ENCODE data around the gene ENOX2. TPM values are rescaled to one million over a fixed set of nuclear protein-coding genes. Genes with fewer than 3 reads are reported as not detected.

Gene ENOX2
- polyA plus RNA-seq, 1 donor from 2014 or later = 48.7 TPM

DNA sequence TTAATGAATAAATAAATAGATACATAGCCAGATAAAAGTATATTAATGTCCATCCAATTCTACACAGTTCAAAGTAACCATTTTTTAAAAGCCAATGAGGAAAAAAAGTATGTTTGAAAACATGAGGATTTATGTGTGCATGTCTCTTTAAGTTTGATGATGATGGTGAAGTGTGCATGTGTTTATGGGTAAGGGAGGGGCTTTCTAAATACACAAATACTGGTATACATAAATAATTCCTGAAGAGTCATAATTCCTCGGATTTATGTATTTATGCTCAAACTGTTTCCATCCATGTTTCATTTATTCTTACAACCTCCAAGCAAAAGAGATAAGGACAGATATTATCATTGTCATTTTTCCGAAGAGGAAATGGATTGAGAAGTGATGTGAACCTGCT lies 75.4 kb downstream of the ENOX2 start:
- Histone ChIP-seq H3K9ac (ENCODE audit: low read length) (no peak overlapping the region), H2AFZ (ENCODE audit: low read depth, low read length) (no peak overlapping the region), H3K36me3 (ENCODE audit: insufficient read depth, low read length) (no peaks in the 10 kb centered on the region), H3K27ac (ENCODE audit: low read length) (no peak overlapping the region), H3K4me3 (ENCODE audit: low read length) (no peak overlapping the region), H3K79me2 (replicated peaks; ENCODE audit: insufficient read depth, low read length) (no peaks in the 10 kb centered on the region), H3K4me2 (ENCODE audit: low read length) (no peak overlapping the region), H3K27me3 (ENCODE audit: insufficient read depth, low read depth, low read length) (no peaks in the 10 kb centered on the region), H3K9me3 (ENCODE audit: low read length) (no peaks in the 10 kb centered on the region), H4K20me1 (ENCODE audit: insufficient read depth) (no peaks in the 10 kb centered on the region), H3K9me2 (ENCODE audit: insufficient read depth, low read length) (no peaks in the 10 kb centered on the region), H3F3A (ENCODE audit: insufficient read depth, low read length, poor library complexity, severe bottlenecking) (no peaks in the 10 kb centered on the region)
- TF ChIP-seq TAF1 (IDR thresholded peaks at IDR 0.05; ENCODE audit: low read depth) (no peak), MXI1 (conservative IDR thresholded peaks at IDR 0.05; ENCODE audit: poor library complexity, severe bottlenecking) (no peak), REST (IDR thresholded peaks at IDR 0.05; ENCODE audit: borderline replicate concordance) (no peak), EZH2 (IDR thresholded peaks at IDR 0.05; ENCODE audit: borderline replicate concordance, insufficient read depth, low read length, poor library complexity, severe bottlenecking) (no peak), EP300 (conservative IDR thresholded peaks at IDR 0.05; ENCODE audit: poor library complexity, severe bottlenecking) (no peak), SMC3 (conservative IDR thresholded peaks at IDR 0.05; ENCODE audit: poor library complexity) (no peak)

DNA sequence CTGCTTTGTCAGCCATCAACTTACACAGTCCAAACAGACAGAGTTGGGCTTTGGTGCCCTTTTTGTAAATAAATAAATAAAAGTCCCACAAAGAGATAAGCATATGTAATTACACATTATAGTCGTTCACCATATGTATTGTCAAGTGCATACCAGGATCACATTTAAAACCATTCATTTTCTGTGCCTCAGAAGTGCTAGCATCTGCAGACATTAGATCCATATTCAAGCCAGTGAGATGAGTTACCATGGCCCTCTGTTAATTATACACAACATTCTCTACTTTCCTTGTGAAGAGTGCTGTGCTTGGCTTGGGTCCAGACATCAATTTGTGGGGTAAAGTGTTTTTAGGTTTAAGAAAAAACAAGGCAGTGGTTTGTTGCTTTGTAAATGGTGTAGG lies 76.8 kb downstream of the ENOX2 start:
- H3K27me3 ChIP-seq (ENCODE audit: insufficient read depth, low read depth, low read length) = no peaks in the 10 kb centered on the region
- TF ChIP-seq MXI1 (conservative IDR thresholded peaks at IDR 0.05; ENCODE audit: poor library complexity, severe bottlenecking) (no peak), EZH2 (IDR thresholded peaks at IDR 0.05; ENCODE audit: borderline replicate concordance, insufficient read depth, low read length, poor library complexity, severe bottlenecking) (no peak), SMC3 (conservative IDR thresholded peaks at IDR 0.05; ENCODE audit: poor library complexity) (no peak), EP300 (conservative IDR thresholded peaks at IDR 0.05; ENCODE audit: poor library complexity, severe bottlenecking) (no peak), CTCF (IDR thresholded peaks at IDR 0.05; ENCODE audit: poor library complexity, severe bottlenecking) (no peak), REST (IDR thresholded peaks at IDR 0.05; ENCODE audit: borderline replicate concordance) (no peak), POLR2AphosphoS5 (IDR thresholded peaks at IDR 0.05) (no peak), TAF1 (IDR thresholded peaks at IDR 0.05; ENCODE audit: low read depth) (no peak), RAD21 (conservative IDR thresholded peaks at IDR 0.05) (no peak)
- H3K27ac ChIP-seq (ENCODE audit: low read length) = no peak overlapping the region
- no peak overlapping the region for H2AFZ ChIP-seq (ENCODE audit: low read depth, low read length)
- no peaks in the 10 kb centered on the region for H4K20me1 ChIP-seq (ENCODE audit: insufficient read depth)
- no peaks in the 10 kb centered on the region for H3K9me3 ChIP-seq (ENCODE audit: low read length)
- H3K4me2 ChIP-seq (ENCODE audit: low read length) = no peak overlapping the region
- no peaks in the 10 kb centered on the region for H3K9me2 ChIP-seq (ENCODE audit: insufficient read depth, low read length)
- no peak overlapping the region for H3K4me3 ChIP-seq (ENCODE audit: low read length)
- no peaks in the 10 kb centered on the region for H3K36me3 ChIP-seq (ENCODE audit: insufficient read depth, low read length)
- H3K79me2 ChIP-seq (replicated peaks; ENCODE audit: insufficient read depth, low read length) = no peaks in the 10 kb centered on the region
- H3K9ac ChIP-seq (ENCODE audit: low read length) = no peak overlapping the region
- no peaks in the 10 kb centered on the region for H3F3A ChIP-seq (ENCODE audit: insufficient read depth, low read length, poor library complexity, severe bottlenecking)

All from neural cell (in vitro differentiated cells).